GM19043 (cell line): Measurements from ENCODE around the gene PRPH2.

Experiments used
- ATAC-seq: cut with Tn5 transposase; IDR thresholded peaks from one replicate; pipeline ENCODE4 v1.9.1; 2021; ENCODE audit warnings: low read depth; ENCODE audit not compliant: unreplicated experiment

PRPH2 gene, protein sequence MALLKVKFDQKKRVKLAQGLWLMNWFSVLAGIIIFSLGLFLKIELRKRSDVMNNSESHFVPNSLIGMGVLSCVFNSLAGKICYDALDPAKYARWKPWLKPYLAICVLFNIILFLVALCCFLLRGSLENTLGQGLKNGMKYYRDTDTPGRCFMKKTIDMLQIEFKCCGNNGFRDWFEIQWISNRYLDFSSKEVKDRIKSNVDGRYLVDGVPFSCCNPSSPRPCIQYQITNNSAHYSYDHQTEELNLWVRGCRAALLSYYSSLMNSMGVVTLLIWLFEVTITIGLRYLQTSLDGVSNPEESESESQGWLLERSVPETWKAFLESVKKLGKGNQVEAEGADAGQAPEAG

DNA sequence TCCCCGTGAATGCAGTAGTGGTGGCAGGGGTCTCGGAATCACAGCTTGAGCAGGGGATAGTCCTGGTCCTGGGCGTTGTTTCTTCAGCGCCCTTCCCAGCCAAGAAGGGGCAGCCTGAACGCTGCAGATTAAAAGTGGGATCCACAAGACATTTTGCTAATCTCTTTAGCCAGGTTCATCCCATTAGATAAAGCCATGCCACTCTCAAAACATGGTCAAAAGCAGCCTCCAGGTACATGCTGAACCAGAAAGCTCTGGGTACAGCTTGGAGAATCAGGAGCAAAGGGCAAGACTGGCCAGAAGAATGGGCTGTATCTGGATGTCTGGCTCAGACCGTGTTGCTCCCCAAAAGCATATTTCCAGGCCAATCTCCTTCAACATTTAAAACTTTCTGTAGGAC, at the start of gene PRPH2:
Gene PRPH2, minus strand, starts transcription at position 101 of the 400 bp plus-strand sequence. CDS start 263 bp downstream, outside the sequence.
- ATAC-seq: no peak

DNA sequence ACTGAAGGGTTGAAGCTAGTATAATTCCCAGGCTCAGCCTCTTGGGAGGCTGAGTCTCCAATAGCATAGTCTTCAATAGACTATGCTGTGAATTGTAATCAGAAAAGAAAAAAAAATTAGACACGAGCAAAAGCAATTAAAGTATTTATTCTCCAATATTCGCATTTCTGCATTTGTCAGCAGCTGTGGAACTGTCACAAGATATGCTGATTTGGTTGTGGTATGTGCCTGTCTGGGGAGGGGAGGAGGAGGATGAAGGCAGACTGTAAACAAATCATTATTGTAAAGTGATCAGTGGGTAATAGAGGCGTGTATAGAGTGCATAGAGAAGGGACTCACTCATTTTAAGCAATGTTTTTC, 49.3 kb upstream of the PRPH2 start:
- no peak for ATAC-seq

DNA sequence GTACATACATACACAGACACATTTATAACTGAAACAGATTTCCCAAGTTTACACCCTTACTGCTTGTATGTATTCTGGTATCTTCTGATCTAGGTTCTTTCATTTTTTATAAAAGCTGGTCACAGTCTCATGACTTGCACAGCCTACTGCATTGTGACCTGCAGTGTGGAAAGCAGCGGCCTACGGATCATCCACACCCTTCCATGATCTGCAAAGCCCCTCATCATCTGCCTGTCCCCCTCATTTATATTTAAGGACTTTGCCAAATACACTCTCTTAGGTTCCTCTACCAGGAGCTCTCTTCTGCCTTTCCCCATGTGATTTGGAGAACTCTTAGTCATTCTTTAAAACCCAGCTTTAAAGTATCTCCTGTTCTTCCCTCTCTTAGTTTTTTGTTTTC, 47.4 kb upstream of the PRPH2 start:
- ATAC-seq: no peak

DNA sequence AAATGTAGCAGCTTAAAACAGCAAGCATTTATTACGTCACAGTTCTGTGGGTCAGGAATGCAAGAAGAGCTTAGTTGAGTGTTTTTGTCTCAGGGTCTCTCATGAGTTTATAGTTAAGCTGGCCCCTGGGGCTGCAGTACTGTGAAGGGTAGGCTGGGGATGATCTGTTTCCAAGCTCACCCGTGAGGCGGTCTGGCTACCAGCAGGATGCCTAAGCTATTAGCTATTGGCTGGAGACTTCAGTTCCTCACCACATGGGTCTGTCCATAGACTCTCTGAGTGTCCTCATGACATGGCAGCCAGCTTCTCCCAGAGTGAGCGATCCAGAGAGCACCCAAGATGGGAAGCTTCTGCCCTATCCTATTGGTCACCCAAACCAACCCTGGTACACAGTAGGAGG, 46.7 kb upstream of the PRPH2 start:
- no peak for ATAC-seq

DNA sequence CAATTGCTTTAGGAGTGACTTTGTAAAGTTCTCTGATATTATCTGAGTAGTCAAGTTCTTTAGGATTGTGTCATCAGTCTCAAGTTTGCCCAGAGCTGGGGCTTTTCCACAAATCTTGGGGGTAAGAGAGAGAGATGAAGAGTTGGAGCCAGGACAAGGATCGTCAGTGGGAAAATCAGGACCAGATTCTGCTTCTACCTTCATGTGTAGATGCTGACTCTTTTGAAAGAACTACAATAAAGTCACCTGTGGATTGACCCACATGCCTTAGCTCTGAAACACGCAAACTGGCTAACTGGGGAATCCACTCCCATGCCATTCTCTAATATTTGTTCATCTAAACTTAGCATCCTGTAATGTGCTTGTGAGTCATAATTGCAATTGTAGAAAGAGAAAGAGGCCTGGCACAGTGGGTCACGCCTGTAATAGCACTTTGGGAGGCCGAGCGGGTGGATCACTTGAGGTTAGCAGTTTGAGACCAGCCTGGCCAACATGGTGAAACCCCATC, 43.8 kb upstream of the PRPH2 start:
- ATAC-seq: no peak

DNA sequence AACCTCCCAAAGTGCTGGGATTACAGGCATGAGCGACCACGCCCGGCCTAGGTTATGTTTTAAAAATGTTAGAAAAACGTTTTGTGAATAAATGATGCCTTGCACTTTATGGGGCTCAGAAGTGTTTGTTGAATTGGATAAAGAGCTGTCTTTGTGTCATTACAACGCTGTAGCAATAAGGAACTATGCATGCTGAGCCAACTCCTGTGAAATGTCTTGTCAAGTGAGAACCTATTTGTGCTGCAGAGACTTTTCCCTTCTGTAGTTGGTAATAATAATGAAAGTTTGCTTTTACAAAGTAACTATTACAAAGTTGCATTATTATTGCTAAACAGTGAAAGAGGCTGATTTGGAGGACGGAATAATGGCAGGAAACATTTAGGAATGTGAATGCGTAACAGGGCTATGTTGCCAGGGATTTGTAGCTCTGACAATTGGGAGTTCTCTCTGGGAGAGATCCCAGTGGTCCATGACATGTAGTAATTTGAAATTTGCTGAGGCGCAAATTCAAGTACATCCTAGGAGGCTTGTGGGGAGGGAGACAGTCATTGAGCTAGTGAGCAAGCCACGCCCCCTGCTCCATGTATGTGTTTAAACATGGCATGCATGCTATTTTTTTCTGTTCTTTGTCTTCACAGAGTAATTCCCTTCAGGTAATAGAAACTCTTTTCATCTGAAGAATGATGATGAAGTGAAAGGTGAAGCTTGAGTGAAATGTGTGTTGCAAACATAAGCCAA, 42.7 kb upstream of the PRPH2 start:
- no peak for ATAC-seq

DNA sequence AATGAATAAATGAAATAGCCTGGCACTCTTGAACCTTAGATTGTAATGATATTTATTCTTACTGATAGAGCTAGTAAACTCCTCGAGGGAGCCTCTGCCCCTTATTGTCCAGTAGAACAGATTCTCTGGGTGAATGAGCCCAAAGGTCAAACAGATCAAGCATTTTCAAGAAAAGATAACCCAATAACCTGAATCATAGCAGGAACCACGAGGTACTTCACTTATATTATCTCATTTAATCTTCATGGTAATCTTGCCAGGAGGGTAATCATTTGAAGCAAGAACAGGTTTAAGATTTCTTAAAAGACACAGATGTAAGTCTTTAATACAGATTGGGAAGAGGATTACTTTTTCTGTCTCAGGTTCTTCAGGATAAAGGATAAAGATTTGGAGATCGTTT, 40.6 kb upstream of the PRPH2 start:
- ATAC-seq: no peak

DNA sequence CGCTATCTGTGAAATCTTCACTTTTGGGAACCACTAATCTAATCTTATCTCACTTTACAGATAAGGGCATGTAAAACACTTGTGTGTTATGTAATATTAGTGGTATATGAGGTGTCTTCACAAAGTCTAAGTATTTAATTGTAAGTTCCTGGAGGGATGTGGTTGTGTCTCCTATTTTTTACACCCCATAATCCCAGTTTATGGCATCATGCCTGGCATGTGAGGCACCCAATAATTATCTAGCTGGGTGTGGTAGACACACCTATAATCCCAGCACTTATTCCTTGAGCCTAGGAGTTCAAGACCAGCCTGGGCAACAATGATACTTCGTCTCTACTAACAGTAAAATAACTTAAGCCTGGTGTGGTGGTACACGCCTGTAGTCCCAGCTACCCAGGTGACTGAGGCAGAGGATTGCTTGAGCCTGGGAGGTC, 40.0 kb upstream of the PRPH2 start:
- ATAC-seq: no peak

DNA sequence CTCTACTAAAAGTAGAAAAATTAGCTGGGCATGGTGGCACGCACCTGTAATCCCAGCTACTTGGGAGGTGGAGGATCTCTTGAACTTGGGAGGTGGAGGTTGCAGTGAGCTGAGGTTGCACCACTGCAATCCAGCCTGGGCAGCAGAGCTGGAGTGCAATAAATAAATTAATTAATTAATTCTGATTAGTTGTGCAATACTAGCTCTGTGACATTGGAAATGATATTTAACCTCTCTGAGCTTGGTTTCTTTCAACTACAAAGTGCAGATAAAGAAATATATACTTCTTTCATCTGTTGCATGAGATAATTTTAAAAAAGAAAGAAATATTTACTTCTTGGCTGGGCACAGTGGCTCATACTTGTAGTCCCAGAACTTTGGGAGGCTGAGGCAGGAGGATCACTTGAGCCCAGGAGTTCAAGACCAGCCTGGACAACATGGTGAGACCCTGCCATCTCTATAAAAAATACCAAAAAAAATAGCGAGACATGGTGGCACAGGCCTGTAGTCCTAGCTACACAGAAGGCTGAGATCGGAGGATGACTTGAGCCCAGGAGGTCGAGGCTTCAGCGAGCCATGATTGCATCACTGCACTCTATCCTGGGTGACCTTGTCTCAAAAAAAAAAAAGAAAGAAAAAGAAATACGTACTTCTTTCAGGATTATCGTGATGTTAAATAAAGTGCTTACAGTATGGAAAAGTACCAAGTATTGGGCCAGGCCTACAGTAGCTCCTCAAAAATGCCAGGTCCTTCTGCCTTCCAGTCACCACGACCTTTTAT, 39.1 kb upstream of the PRPH2 start:
- ATAC-seq: no peak

DNA sequence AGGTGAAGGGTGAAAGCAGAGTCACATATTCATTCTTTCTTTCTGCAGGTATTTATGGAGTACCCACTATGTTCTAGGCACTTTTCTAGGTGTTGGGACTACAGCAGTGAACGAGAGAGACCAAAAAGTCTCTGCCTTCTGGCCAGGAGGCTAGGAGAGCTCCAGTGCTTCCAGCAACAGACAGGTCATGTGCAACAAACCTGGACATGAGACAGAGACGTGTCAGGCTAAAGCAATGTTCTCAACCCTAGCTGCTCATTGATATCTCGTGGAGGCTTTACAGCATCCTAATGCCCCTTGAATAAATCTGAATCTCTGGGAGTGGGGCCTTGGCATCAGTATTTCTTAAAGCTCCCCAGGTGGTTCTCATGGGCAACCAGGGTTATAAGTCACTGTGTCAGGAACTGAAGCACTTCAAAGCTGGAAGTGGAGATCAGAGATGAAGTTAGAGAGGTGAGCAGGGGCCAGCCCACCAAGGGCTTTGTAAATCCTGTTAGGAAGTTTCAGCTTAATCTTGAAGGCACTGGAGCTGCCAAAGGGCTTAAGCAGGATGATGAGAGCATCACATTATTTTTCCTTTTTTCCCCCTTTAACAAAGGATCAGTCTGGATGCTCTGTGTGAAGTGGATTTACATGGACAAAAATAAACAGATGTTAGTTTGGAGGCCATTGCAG, 36.5 kb upstream of the PRPH2 start:
- no peak for ATAC-seq

DNA sequence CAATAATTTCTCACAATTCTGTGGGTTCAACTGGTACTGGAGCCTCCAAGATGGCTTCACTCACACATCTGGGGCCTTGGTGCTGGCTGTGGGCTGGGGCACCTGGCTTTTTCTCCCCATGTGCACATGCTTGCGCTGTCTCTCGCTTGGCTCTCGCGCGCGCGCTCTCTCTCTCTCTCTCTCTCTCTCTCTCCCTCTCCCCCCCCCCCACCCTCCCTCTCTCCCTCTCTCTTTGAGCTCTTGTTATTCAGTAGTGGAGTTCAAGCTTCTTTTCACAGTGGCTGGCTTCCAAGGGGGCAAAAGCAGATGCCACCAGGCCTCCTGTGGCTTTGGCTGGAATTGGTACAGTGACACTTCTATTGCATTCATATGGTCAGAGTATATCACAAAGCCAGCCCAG, 34.3 kb upstream of the PRPH2 start:
- no peak for ATAC-seq

DNA sequence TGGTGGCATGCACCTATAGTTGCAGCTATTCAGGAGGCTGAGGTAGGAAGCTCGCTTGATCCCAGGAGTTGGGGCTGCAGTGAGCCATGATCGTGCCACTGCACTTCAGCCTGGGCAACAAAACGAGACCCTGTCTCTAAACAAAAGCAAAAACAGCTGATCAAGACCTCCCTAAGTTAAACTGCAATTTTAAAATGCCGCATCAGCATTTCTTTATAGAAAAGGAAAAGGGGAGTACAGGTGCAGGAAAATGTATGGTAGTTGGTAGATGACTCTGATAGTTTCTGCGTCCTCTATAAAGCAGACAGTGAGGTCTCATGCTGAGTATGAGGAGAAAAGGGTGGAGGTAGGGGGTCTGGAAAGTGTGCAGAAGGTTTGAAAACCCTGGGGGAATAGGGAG, 32.4 kb upstream of the PRPH2 start:
- ATAC-seq: no peak

DNA sequence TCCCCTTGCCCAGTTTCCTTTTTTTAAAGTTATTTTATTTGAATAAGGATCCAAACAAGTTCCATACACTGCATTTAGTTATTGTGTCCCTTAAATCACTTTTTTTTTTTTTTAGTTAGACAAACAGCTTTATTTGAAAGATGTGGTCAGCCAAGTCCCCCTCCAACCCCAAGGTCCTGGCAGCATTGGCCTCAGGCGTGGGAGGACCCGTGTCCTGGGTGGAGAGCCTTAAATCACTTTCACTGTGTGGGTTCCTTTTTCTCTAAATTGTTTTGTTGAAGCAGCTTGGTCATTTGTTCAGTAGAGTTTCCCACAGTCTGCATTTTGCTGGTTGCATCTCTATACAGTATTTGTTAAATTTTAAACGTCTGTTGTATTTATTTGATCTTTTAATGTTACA, 28.7 kb upstream of the PRPH2 start:
- ATAC-seq: no peak

DNA sequence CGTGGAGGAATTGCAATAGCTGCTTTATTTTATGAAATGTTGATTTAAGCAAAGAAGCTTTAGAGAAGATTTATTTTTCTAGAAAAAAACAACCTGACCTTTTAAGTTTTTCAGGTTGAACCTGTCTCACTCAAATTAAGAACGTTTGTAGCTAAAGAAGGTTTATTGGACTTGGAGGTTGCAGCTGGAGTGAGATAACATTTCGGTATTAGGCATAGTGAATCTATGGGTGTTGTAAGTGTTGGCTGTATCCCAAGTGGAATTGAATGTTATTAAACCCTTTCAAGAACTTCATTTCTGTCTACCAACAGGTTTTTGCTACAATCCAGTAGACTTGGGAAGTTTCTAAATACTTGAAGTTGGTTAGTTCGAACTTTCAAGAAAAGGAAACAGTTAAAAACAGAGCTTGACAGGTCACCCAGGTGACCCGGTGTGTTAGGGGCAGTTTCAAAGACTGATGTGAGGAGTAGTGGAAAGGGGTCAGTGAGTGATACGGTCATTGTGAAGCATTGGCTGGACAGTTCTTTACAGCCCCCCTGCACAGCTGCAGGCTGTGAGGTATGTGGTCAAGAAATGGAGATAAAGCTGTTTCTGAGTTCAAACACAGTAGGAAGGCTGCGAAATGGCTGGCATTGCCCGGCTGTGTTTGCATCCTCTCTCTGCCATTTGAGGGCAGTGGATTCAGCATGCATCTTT, 26.0 kb upstream of the PRPH2 start:
- ATAC-seq: no peak

DNA sequence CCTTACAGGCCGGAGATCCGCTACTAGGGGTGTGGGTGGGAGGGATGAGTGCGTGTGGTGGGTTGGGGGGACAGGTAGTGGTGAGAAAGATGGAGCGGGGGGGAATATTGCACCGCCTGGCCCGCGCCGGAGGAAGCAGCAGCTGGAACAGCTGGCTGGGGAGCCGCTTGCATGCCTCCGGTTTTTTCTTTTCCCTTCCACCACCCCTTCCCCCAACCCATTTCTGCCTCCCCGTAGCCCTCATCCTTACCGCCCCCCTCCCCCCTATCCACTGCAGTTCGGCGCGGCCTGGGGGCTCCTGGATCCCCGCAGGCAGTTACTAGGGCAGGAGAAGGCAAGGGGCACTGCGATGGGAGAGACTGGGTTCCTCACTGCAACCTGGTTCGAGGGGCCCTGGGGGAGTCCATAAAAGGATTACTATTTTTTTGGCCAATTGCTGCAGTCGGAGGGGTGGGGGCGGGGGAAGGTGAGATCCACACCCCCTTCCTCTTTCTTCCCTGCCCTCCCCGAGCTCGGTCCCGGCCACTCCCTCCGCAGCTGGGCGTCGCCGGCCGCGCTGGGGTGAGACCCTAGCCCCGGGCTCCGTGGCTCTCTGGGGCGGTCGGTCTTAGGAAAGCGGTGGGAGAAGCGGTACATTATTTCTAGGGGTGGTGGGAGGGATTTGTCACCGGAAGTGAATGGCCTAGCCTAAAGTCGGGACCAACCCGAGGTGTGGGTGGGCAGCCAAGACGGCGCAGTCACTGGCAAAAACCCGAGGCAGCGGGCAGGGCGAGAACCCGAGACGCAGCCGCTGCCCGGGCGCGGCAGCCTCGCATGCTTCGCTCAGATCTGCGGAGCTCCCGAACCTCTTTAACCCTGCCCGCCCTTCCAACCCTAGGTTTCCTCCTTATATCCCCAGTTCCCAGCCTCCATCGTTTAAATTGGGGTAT, 24.3 kb upstream of the PRPH2 start:
- ATAC-seq: peak; percentile 53

DNA sequence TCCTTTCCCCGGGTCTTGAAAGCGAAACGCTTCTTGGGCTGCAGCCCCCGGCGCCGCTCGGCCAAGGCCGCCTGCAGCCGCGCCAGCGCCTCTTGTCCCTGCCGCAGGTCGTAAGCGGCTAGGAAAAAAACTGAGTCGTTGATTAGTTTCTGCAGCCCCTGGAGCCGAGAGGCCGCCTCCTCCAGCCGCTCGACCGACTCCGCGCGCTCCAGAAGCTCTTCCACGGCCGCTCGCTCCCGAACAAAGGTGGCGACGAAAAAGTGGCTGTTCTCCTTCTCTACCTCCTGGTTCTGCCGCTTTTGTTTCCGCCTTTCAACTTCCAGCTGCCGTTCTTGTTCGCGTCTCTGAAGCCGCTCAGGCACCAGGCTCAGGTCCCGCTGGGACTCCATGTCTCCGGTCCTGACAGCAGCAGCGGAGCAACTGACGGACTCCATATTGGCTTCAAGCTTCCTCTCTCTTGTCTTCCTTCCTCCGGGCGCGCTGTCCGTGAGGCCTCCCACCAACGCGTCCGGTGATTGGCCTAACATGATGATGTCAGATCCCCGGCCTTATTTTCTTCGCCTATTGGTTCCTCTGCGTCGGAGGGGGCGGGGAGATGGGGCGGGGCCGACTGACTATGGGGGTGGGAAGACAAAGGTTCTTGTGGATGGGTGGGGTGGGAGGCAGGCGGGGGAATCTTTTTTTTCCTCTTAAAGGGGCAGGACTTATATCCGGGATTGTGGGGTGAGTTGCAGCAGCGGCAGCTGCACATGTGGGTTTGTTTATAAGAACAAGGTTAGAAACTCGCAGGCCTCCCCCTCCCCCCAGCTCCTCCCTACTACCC, 23.5 kb upstream of the PRPH2 start, which contains the start of gene TBCC:
Gene TBCC, minus strand, starts transcription at position 464 of the 823 bp plus-strand sequence. Its CDS starts 30 bp downstream, at position 434.
- peak; percentile 66 for ATAC-seq

DNA sequence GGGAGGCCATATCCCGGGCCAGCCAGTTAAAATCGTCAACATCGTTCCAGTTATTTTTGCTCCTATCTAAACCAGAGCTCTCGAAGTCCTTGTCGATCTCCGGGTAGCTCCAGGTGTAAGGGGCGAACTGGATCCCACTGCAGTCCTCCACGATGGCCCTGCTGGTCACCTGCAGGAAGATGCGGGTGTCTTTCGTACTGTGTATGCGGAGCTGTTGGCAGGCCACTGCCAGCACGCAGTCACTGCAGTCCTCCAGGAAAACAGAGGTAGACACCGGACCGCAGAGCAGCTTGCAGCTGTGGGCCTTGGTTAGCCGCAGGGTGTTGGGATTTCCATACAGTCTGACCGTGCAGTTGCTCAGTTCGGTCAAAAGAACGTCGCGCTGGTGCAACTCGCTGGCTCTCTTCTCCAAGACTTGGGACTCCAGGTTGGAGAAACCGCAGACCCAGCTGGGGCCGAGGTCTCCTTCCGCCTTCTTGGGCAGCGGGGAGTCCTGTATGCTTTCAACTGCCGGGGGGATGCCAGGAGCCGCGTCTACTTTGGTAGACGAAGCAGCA, 22.8 kb upstream of the PRPH2 start:
- no peak for ATAC-seq
